Natural killer cell treated with Interleukin-12 subunit alpha and Interleukin-12 subunit beta and Interleukin-15 and Interleukin-18, amount 100 ng/mL, for 72 hours (primary cell): ENCODE results near the gene PPIE. TPM values are rescaled to one million over a fixed set of nuclear protein-coding genes. Genes with fewer than 3 reads are reported as not detected.

Experiments used
- ATAC-seq, 2 donors: fragments of 150-1000 bp; cut with Tn5 transposase in 1 of 2; sonication (Bioruptor Pico), chemical (Tn5 transposase) in 1 of 2; 2 replicates each; pipeline ENCODE4 v1.10.0; 2021
- DNase-seq: peaks from one replicate; pipeline ENCODE4 v3.0.0; 2022; ENCODE audit warnings: low spot score
- H3K27ac Mint-ChIP-seq, 2 donors: 1 replicate in 1 of 2; 2 replicates in 1 of 2; pipeline ENCODE4 v1.8.0; 2022; ENCODE audit warnings: mixed read lengths in 2 of 2, mild to moderate bottlenecking in 1 of 2, moderate library complexity in 1 of 2
- H3K27me3 Mint-ChIP-seq, 2 donors: 1 replicate in 1 of 2; 2 replicates in 1 of 2; pipeline ENCODE4 v1.8.0; 2022; ENCODE audit warnings: mixed read lengths in 2 of 2
- H3K36me3 Mint-ChIP-seq: one replicate; pipeline ENCODE4 v1.8.0; 2022; ENCODE audit warnings: mixed read lengths
- H3K4me1 Mint-ChIP-seq, 2 donors: 1 replicate in 1 of 2; 2 replicates in 1 of 2; pipeline ENCODE4 v1.8.0; 2022; ENCODE audit warnings: low read depth in 2 of 2, mixed read lengths in 2 of 2, mild to moderate bottlenecking in 1 of 2
- H3K4me3 Mint-ChIP-seq: one replicate; pipeline ENCODE4 v1.8.0; 2022; ENCODE audit warnings: mixed read lengths
- H3K9me3 Mint-ChIP-seq: 2 replicates; pipeline ENCODE4 v1.8.0; 2022; ENCODE audit warnings: mixed read lengths
- total RNA-seq, 2 donors: library from RNA; stranded (reverse); gene quantifications; one replicate each; pipeline ENCODE4 v1.2.3, GENCODE V29; 2022

Gene PPIE
- total RNA-seq, 2 donors from 2014 or later, result 60.0 to 61.2 TPM

- Mint-ChIP-seq H3K9me3 (no peaks in the 10 kb centered on the region), H3K27me3 (peaks cover 24 to 36% of the 10 kb centered on the region in 2 donors), H3K36me3 (no peaks in the 10 kb centered on the region), H3K4me1 (no peaks in the 10 kb centered on the region), H3K4me3 (no peak overlapping the region), H3K27ac (no peak overlapping the region)
- ATAC-seq, result no peak
- DNase-seq, result no peak
These were observed 37.6 kb upstream of the PPIE start for GRCh38 chr1:39701049-39701439.

- no peak for DNase-seq
- no peaks in the 10 kb centered on the region for H3K4me1 Mint-ChIP-seq
- H3K27me3 Mint-ChIP-seq, result peaks cover 13 to 16% of the 10 kb centered on the region in 2 donors
- no peaks in the 10 kb centered on the region for H3K9me3 Mint-ChIP-seq
- ATAC-seq, result no peak
- H3K27ac Mint-ChIP-seq, result no peak overlapping the region
- no peak overlapping the region for H3K4me3 Mint-ChIP-seq
- no peaks in the 10 kb centered on the region for H3K36me3 Mint-ChIP-seq
These were observed 33.9 kb upstream of the PPIE start for GRCh38 chr1:39704757-39705156.

- Mint-ChIP-seq H3K27ac (no peak overlapping the region), H3K4me1 (no peaks in the 10 kb centered on the region), H3K36me3 (no peaks in the 10 kb centered on the region), H3K9me3 (no peaks in the 10 kb centered on the region), H3K27me3 (peaks cover 7 to 10% of the 10 kb centered on the region in 2 donors), H3K4me3 (no peak overlapping the region)
- DNase-seq, result no peak
- no peak for ATAC-seq
These were observed 31.2 kb upstream of the PPIE start for GRCh38 chr1:39707506-39707905.

- Mint-ChIP-seq H3K9me3 (no peaks in the 10 kb centered on the region), H3K4me3 (no peak overlapping the region), H3K27ac (no peak overlapping the region), H3K4me1 (no peaks in the 10 kb centered on the region), H3K27me3 (peaks cover 14 to 15% of the 10 kb centered on the region in 2 donors), H3K36me3 (no peaks in the 10 kb centered on the region)
- DNase-seq (no peak), ATAC-seq (no peak)
These were observed 27.3 kb upstream of the PPIE start for GRCh38 chr1:39711104-39711965.

GRCh38 chr1:39711966-39712340, 26.7 kb upstream of the PPIE start:
- no peak overlapping the region for H3K4me3 Mint-ChIP-seq
- no peak overlapping the region for H3K27ac Mint-ChIP-seq
- no peaks in the 10 kb centered on the region for H3K9me3 Mint-ChIP-seq

GRCh38 chr1:39713557-39713956, 25.1 kb upstream of the PPIE start:
- Mint-ChIP-seq H3K27ac (no peak overlapping the region), H3K36me3 (no peaks in the 10 kb centered on the region), H3K4me3 (no peak overlapping the region), H3K27me3 (peaks cover 28 to 30% of the 10 kb centered on the region in 2 donors), H3K4me1 (no peaks in the 10 kb centered on the region), H3K9me3 (no peaks in the 10 kb centered on the region)
- no peak for ATAC-seq
- DNase-seq, result no peak

More at GRCh38 chr1:39711966-39712340, 26.7 kb upstream of the PPIE start:
- ATAC-seq, result no peak
- Mint-ChIP-seq H3K36me3 (no peaks in the 10 kb centered on the region), H3K4me1 (no peaks in the 10 kb centered on the region), H3K27me3 (peaks cover 18 to 20% of the 10 kb centered on the region in 2 donors)
- no peak for DNase-seq

GRCh38 chr1:39717809-39718208, 20.9 kb upstream of the PPIE start:
- Mint-ChIP-seq H3K36me3 (no peaks in the 10 kb centered on the region), H3K4me3 (no peak overlapping the region), H3K9me3 (no peaks in the 10 kb centered on the region), H3K4me1 (peaks cover 2 to 5% of the 10 kb centered on the region in 2 donors), H3K27me3 (peaks cover 28 to 30% of the 10 kb centered on the region in 2 donors), H3K27ac (no peak overlapping the region)
- ATAC-seq, result no peak
- DNase-seq, result no peak

GRCh38 chr1:39720094-39720999, 18.3 kb upstream of the PPIE start:
- Mint-ChIP-seq H3K9me3 (no peaks in the 10 kb centered on the region), H3K4me3 (no peak overlapping the region), H3K27me3 (peaks cover 28 to 32% of the 10 kb centered on the region in 2 donors), H3K27ac (no peak overlapping the region), H3K36me3 (no peaks in the 10 kb centered on the region), H3K4me1 (peaks cover 2 to 5% of the 10 kb centered on the region in 2 donors)
- DNase-seq, result no peak
- peak in 1 of 2 donors; percentile 52 for ATAC-seq

- Mint-ChIP-seq H3K27ac (no peak overlapping the region), H3K4me3 (no peak overlapping the region), H3K4me1 (peaks cover 2 to 5% of the 10 kb centered on the region in 2 donors), H3K27me3 (peaks cover 29 to 34% of the 10 kb centered on the region in 2 donors), H3K36me3 (no peaks in the 10 kb centered on the region), H3K9me3 (no peaks in the 10 kb centered on the region)
- ATAC-seq (no peak), DNase-seq (no peak)
These were observed 17.0 kb upstream of the PPIE start for GRCh38 chr1:39721664-39722063.

- Mint-ChIP-seq H3K9me3 (no peaks in the 10 kb centered on the region), H3K27me3 (peaks cover 31% of the 10 kb centered on the region in 2 donors), H3K36me3 (no peaks in the 10 kb centered on the region)
These were observed 16.2 kb upstream of the PPIE start for GRCh38 chr1:39722495-39722894.

GRCh38 chr1:39726600-39726999, 12.1 kb upstream of the PPIE start:
- no peak overlapping the region for H3K4me3 Mint-ChIP-seq
- DNase-seq (no peak), ATAC-seq (no peak)
- H3K27ac Mint-ChIP-seq, result no peak overlapping the region
- peaks cover 13 to 16% of the 10 kb centered on the region in 2 donors for H3K4me1 Mint-ChIP-seq
- H3K27me3 Mint-ChIP-seq, result peaks cover 43 to 49% of the 10 kb centered on the region in 2 donors
- H3K9me3 Mint-ChIP-seq, result no peaks in the 10 kb centered on the region
- no peaks in the 10 kb centered on the region for H3K36me3 Mint-ChIP-seq

More at GRCh38 chr1:39722495-39722894, 16.2 kb upstream of the PPIE start:
- Mint-ChIP-seq H3K27ac (no peak overlapping the region), H3K4me1 (peaks cover 2 to 11% of the 10 kb centered on the region in 2 donors), H3K4me3 (no peak overlapping the region)
- ATAC-seq (no peak), DNase-seq (no peak)

- no peak for DNase-seq
- Mint-ChIP-seq H3K36me3 (no peaks in the 10 kb centered on the region), H3K4me3 (peak overlapping the region; percentile 23), H3K27ac (no peak overlapping the region), H3K4me1 (peaks cover 13 to 16% of the 10 kb centered on the region in 2 donors), H3K9me3 (no peaks in the 10 kb centered on the region), H3K27me3 (peaks cover 41 to 49% of the 10 kb centered on the region in 2 donors)
- ATAC-seq, result peak in 1 of 2 donors; percentile 43
These were observed 11.3 kb upstream of the PPIE start for GRCh38 chr1:39727221-39727931.

GRCh38 chr1:39727932-39728317, 10.8 kb upstream of the PPIE start:
- H3K9me3 Mint-ChIP-seq, result no peaks in the 10 kb centered on the region
- no peak for ATAC-seq
- H3K4me3 Mint-ChIP-seq, result no peak overlapping the region
- H3K27ac Mint-ChIP-seq, result no peak overlapping the region
- DNase-seq, result no peak
- H3K4me1 Mint-ChIP-seq, result peaks cover 13 to 16% of the 10 kb centered on the region in 2 donors
- peaks cover 41 to 49% of the 10 kb centered on the region in 2 donors for H3K27me3 Mint-ChIP-seq
- no peaks in the 10 kb centered on the region for H3K36me3 Mint-ChIP-seq
